ENCODE measurements around the gene LRWD1.
"Not testable (repeated sequence)": the region's sequence is repeated elsewhere in the genome, so short reads cannot be mapped to it uniquely, and the experiment has no call there.

DNA sequence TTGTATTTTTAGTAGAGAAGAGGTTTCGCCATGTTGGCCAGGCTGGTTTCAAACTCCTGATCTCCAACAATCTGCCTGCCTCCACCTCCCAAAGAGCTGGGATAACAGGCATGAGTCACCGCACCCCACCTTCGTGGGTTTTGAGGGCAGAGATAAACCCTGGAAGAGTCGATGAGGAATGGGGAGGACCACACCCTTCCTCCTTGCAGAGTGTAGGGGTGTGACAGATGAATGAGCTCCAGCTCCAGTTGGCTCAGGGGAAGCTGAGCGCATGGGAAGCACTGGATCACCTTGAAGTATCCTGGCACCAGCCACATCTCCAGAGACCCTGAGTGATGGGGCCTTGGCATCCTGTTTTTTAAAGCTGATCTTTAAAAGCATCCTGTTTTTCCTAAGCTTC, 19.5 kb downstream of the LRWD1 start:
- TF ChIP-seq, protein P1, sequence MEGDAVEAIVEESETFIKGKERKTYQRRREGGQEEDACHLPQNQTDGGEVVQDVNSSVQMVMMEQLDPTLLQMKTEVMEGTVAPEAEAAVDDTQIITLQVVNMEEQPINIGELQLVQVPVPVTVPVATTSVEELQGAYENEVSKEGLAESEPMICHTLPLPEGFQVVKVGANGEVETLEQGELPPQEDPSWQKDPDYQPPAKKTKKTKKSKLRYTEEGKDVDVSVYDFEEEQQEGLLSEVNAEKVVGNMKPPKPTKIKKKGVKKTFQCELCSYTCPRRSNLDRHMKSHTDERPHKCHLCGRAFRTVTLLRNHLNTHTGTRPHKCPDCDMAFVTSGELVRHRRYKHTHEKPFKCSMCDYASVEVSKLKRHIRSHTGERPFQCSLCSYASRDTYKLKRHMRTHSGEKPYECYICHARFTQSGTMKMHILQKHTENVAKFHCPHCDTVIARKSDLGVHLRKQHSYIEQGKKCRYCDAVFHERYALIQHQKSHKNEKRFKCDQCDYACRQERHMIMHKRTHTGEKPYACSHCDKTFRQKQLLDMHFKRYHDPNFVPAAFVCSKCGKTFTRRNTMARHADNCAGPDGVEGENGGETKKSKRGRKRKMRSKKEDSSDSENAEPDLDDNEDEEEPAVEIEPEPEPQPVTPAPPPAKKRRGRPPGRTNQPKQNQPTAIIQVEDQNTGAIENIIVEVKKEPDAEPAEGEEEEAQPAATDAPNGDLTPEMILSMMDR (IDR thresholded peaks at IDR 0.05 in 2 of 3, conservative IDR thresholded peaks at IDR 0.05 in 1 of 3; ENCODE audit: borderline replicate concordance in 1 of 3, insufficient read depth in 1 of 3, low read depth in 2 of 3, low read length in 2 of 3) = not testable (repeated sequence)
- TF ChIP-seq EZH2 (IDR thresholded peaks at IDR 0.05); FOSL1 (IDR thresholded peaks at IDR 0.05; ENCODE audit: low read depth); EGR1 (IDR thresholded peaks at IDR 0.05; ENCODE audit: low read depth); RAD21 (IDR thresholded peaks at IDR 0.05; ENCODE audit: low read depth); SRF (IDR thresholded peaks at IDR 0.05; ENCODE audit: low read depth); CEBPB (IDR thresholded peaks at IDR 0.05; ENCODE audit: low read depth): not testable (repeated sequence)
- TF ChIP-seq, protein P2, sequence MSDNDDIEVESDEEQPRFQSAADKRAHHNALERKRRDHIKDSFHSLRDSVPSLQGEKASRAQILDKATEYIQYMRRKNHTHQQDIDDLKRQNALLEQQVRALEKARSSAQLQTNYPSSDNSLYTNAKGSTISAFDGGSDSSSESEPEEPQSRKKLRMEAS (IDR thresholded peaks at IDR 0.05) = not testable (repeated sequence)
- TF ChIP-seq, protein P3, sequence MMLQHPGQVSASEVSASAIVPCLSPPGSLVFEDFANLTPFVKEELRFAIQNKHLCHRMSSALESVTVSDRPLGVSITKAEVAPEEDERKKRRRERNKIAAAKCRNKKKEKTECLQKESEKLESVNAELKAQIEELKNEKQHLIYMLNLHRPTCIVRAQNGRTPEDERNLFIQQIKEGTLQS (IDR thresholded peaks at IDR 0.05) = not testable (repeated sequence)

All from HCT116 (cell line).